Measurements from ENCODE around the gene PRSS23. TPM values are rescaled to one million over a fixed set of nuclear protein-coding genes. Genes with fewer than 3 reads are reported as not detected.
"Not testable (repeated sequence)": the region's sequence is repeated elsewhere in the genome, so short reads cannot be mapped to it uniquely, and the experiment has no call there.

The PRSS23 gene
- total and polyA plus RNA-seq, 4 experiments from 2014 or later, result 0.08 TPM; not detected in 3

- peaks cover 13 to 28% of the 10 kb centered on the region in 2 donors for H3K27me3 Mint-ChIP-seq
- POLR2A ChIA-PET (ENCODE audit: partially characterized antibody); H3K36me3 Mint-ChIP-seq; H3K4me3 ChIP-seq (ENCODE audit: low read length in 2 of 2); H3K9me3 ChIP-seq (ENCODE audit: control insufficient read depth in 1 of 2, low read length in 2 of 2); CTCF ChIA-PET (ENCODE audit: partially characterized antibody); H3K4me1 ChIP-seq (ENCODE audit: insufficient read depth, low read length); H3K27me3 ChIP-seq (ENCODE audit: insufficient read depth, low read length); H3K27ac Mint-ChIP-seq; H3K4me3 Mint-ChIP-seq; intact Hi-C loops (cut with micrococcal nuclease); H3K36me3 ChIP-seq (ENCODE audit: insufficient read depth, low read length); DNase-seq; H3K4me1 Mint-ChIP-seq; H3K9me3 Mint-ChIP-seq; H3K27ac ChIP-seq (ENCODE audit: low read depth, low read length): not testable (repeated sequence)
Measured at GRCh38 chr11:86834376-86834775, 34.0 kb downstream of the PRSS23 start.

GRCh38 chr11:86844762-86845508 lies 44.6 kb downstream of the PRSS23 start:
- H3K27ac ChIP-seq (ENCODE audit: low read depth, low read length); CTCF ChIA-PET (ENCODE audit: partially characterized antibody); H3K4me1 ChIP-seq (ENCODE audit: insufficient read depth, low read length); H3K9me3 Mint-ChIP-seq; H3K27me3 ChIP-seq (ENCODE audit: insufficient read depth, low read length); H3K36me3 ChIP-seq (ENCODE audit: insufficient read depth, low read length); H3K4me3 Mint-ChIP-seq; DNase-seq; H3K9me3 ChIP-seq (ENCODE audit: control insufficient read depth in 1 of 2, low read length in 2 of 2); H3K4me1 Mint-ChIP-seq; intact Hi-C loops (cut with micrococcal nuclease); H3K27me3 Mint-ChIP-seq; H3K27ac Mint-ChIP-seq; H3K36me3 Mint-ChIP-seq; H3K4me3 ChIP-seq (ENCODE audit: low read length in 2 of 2): not testable (repeated sequence)
- POLR2A ChIA-PET (ENCODE audit: partially characterized antibody), result interaction anchor here (0.7 kb wide), 1 partner anchor 437 kb away, joined by 3 read pairs; no protein-coding TSS in a partner anchor

GRCh38 chr11:86848132-86848531 lies 47.8 kb downstream of the PRSS23 start:
- intact Hi-C loops (cut with micrococcal nuclease), result no loop called here

GRCh38 chr11:86849679-86850078 lies 49.3 kb downstream of the PRSS23 start:
- H3K4me1 ChIP-seq (ENCODE audit: insufficient read depth, low read length), result no peaks in the 10 kb centered on the region
- CTCF ChIA-PET (ENCODE audit: partially characterized antibody), result interaction anchor here (2.2 kb wide), 1 partner anchor 20 kb away, joined by 8 read pairs; no protein-coding TSS in a partner anchor
- H3K9me3 ChIP-seq (ENCODE audit: control insufficient read depth in 1 of 2, low read length in 2 of 2), result no peaks in the 10 kb centered on the region
- no peak overlapping the region for H3K27ac ChIP-seq (ENCODE audit: low read depth, low read length)
- no peaks in the 10 kb centered on the region for H3K36me3 ChIP-seq (ENCODE audit: insufficient read depth, low read length)
- H3K27me3 Mint-ChIP-seq, result peaks cover 0 to 1% of the 10 kb centered on the region in 2 donors
- H3K27ac Mint-ChIP-seq, result no peak overlapping the region
- H3K27me3 ChIP-seq (ENCODE audit: insufficient read depth, low read length), result no peaks in the 10 kb centered on the region
- no peaks in the 10 kb centered on the region for H3K9me3 Mint-ChIP-seq
- no peak for DNase-seq
- H3K4me1 Mint-ChIP-seq, result peaks cover 0 to 2% (median 0%) of the 10 kb centered on the region in 4 donors
- POLR2A ChIA-PET (ENCODE audit: partially characterized antibody), result no interaction called here
- H3K4me3 Mint-ChIP-seq, result no peak overlapping the region
- intact Hi-C loops (cut with micrococcal nuclease), result no loop called here
- no peaks in the 10 kb centered on the region for H3K36me3 Mint-ChIP-seq
- no peak overlapping the region for H3K4me3 ChIP-seq (ENCODE audit: low read length in 2 of 2)

More at GRCh38 chr11:86848132-86848531, 47.8 kb downstream of the PRSS23 start:
- Histone ChIP-seq H3K27me3 (ENCODE audit: insufficient read depth, low read length) (no peaks in the 10 kb centered on the region), H3K9me3 (ENCODE audit: control insufficient read depth in 1 of 2, low read length in 2 of 2) (no peaks in the 10 kb centered on the region), H3K4me3 (ENCODE audit: low read length in 2 of 2) (no peak overlapping the region), H3K36me3 (ENCODE audit: insufficient read depth, low read length) (no peaks in the 10 kb centered on the region), H3K4me1 (ENCODE audit: insufficient read depth, low read length) (no peaks in the 10 kb centered on the region), H3K27ac (ENCODE audit: low read depth, low read length) (no peak overlapping the region)
- CTCF ChIA-PET (ENCODE audit: partially characterized antibody), result no interaction called here
- Mint-ChIP-seq H3K36me3 (no peaks in the 10 kb centered on the region), H3K4me3 (no peak overlapping the region), H3K9me3 (peaks cover 0 to 3% (median 0%) of the 10 kb centered on the region in 8 donors), H3K27ac (no peak overlapping the region), H3K27me3 (peaks cover 0 to 1% of the 10 kb centered on the region in 2 donors), H3K4me1 (no peaks in the 10 kb centered on the region)
- POLR2A ChIA-PET (ENCODE audit: partially characterized antibody), result no interaction called here
- DNase-seq, result no peak

Other genes starting within 250 kb of the PRSS23 start
- gene ME3, start 127.9 kb upstream of the PRSS23 start, total RNA-seq, result 1 to 10 TPM; 1.3 to 1.9 TPM
- under 1 TPM in 1 of 2 donors, not detected in 1; 0.15 TPM for gene ME3, start 127.9 kb upstream of the PRSS23 start, polyA plus RNA-seq
- gene FZD4, start 154.9 kb downstream of the PRSS23 start, total RNA-seq, result under 1 TPM; 0.03 to 0.06 TPM
- gene FZD4, start 154.9 kb downstream of the PRSS23 start, polyA plus RNA-seq, result not detected
- gene TMEM135, start 237.4 kb downstream of the PRSS23 start, total RNA-seq, result 10 to 100 TPM in 1 of 2 experiments, 1 to 10 TPM in 1; 9.1 to 11.2 TPM
- 10 to 100 TPM in 1 of 2 donors, 1 to 10 TPM in 1; 6.6 to 12.4 TPM for gene TMEM135, start 237.4 kb downstream of the PRSS23 start, polyA plus RNA-seq

All from CD4-positive, alpha-beta memory T cell (primary cell).